GM13977 (cell line): Measurements from ENCODE around the gene FARP1.

Experiments
- DNase-seq: peaks from one replicate; pipeline ENCODE4 v3.0.0; 2012; ENCODE audit warnings: low spot score
- CTCF ChIP-seq: IDR thresholded peaks from 2 replicates; pipeline ENCODE4 v1.5.1; 2012; ENCODE audit warnings: mild to moderate bottlenecking, control low read depth; ENCODE audit not compliant: insufficient read depth; ENCODE audit errors: extremely low read depth, missing control alignments
- in situ Hi-C: fragments of 300-500 bp; cut with MboI; formaldehyde crosslinking; loops from one replicate; pipeline ENCODE4 v1.12.0; 2022; ENCODE audit warnings: low sequenced_read_pairs, low pct_unique_long_range_greater_than_20kb, mixed read lengths, inconsistent platforms; ENCODE audit not compliant: unreplicated experiment

The FARP1 gene

GRCh38 chr13:98487522-98487921 lies 344.6 kb downstream of the FARP1 start:
- DNase-seq: no peak
- TF ChIP-seq CTCF: no peak
- in situ Hi-C loops: no loop called here

- in situ Hi-C loops: no loop called here
- no peak for DNase-seq
- no peak for TF ChIP-seq CTCF
Observed at GRCh38 chr13:98488736-98489135, 345.8 kb downstream of the FARP1 start.

GRCh38 chr13:98489446-98490194 lies 346.7 kb downstream of the FARP1 start:
- TF ChIP-seq CTCF: no peak
- no peak for DNase-seq
- in situ Hi-C loops: no loop called here

GRCh38 chr13:98490195-98490836 lies 347.4 kb downstream of the FARP1 start:
- in situ Hi-C loops: no loop called here
- no peak for DNase-seq
- TF ChIP-seq CTCF: no peak

- no peak for TF ChIP-seq CTCF
- no peak for DNase-seq
- in situ Hi-C loops: no loop called here
Observed at GRCh38 chr13:98490866-98491265, 348.0 kb downstream of the FARP1 start.

GRCh38 chr13:98492335-98493041 lies 349.6 kb downstream of the FARP1 start:
- DNase-seq: no peak
- no peak for TF ChIP-seq CTCF
- in situ Hi-C loops: no loop called here
